H9 (cell line): Measurements from ENCODE around the gene BBIP1. TPM values are rescaled to one million over a fixed set of nuclear protein-coding genes. Genes with fewer than 3 reads are reported as not detected.

ENCODE experiments used
- DNase-seq: peaks from one replicate; pipeline ENCODE4 v3.0.0-alpha.2; 2017
- H2AFZ ChIP-seq: one replicate; pipeline ENCODE4 v1.6.1; 2013; ENCODE audit warnings: mild to moderate bottlenecking, low read length, control low read depth, moderate library complexity
- H2AK5ac ChIP-seq: 2 replicates; pipeline ENCODE4 v1.6.1; 2013; ENCODE audit warnings: low read length, control low read depth, mixed read lengths; ENCODE audit not compliant: insufficient read length
- H2BK120ac ChIP-seq: one replicate; pipeline ENCODE4 v1.6.1; 2013; ENCODE audit warnings: low read depth, mild to moderate bottlenecking, low read length, control low read depth, inconsistent platforms; ENCODE audit not compliant: poor library complexity, severe bottlenecking
- H2BK12ac ChIP-seq: 2 replicates; pipeline ENCODE4 v1.6.1; 2013; ENCODE audit warnings: low read length, control low read depth, mixed read lengths, low read depth; ENCODE audit not compliant: insufficient read length
- H2BK15ac ChIP-seq: 2 replicates; pipeline ENCODE4 v1.6.1; 2013; ENCODE audit warnings: low read depth, low read length, control low read depth
- H2BK20ac ChIP-seq: one replicate; pipeline ENCODE4 v1.6.1; 2013; ENCODE audit warnings: low read depth, mild to moderate bottlenecking, low read length, control low read depth, inconsistent platforms; ENCODE audit not compliant: poor library complexity, severe bottlenecking
- H2BK5ac ChIP-seq: 2 replicates; pipeline ENCODE4 v1.6.1; 2013; ENCODE audit warnings: low read length, control low read depth, mixed read lengths; ENCODE audit not compliant: insufficient read length
- H3K14ac ChIP-seq: 2 replicates; pipeline ENCODE4 v1.6.1; 2013; ENCODE audit warnings: low read length, control low read depth; ENCODE audit not compliant: insufficient read depth
- H3K18ac ChIP-seq: 2 replicates; pipeline ENCODE4 v1.6.1; 2013; ENCODE audit warnings: low read depth, mild to moderate bottlenecking, mixed read lengths, low read length, control low read depth; ENCODE audit not compliant: insufficient read length
- H3K23ac ChIP-seq: 2 replicates; pipeline ENCODE4 v1.6.1; 2013; ENCODE audit warnings: low read length, control low read depth, mixed read lengths, low read depth; ENCODE audit not compliant: insufficient read length
- H3K23me2 ChIP-seq: 2 replicates; pipeline ENCODE4 v1.6.1; 2013; ENCODE audit warnings: low read depth, mild to moderate bottlenecking, mixed read lengths, low read length, control low read depth; ENCODE audit not compliant: insufficient read length, poor library complexity, severe bottlenecking
- H3K27ac ChIP-seq: 2 replicates; pipeline ENCODE4 v1.5.1; 2013; ENCODE audit warnings: low read length, control low read depth, mixed read lengths, low read depth; ENCODE audit not compliant: insufficient read length
- H3K27me3 ChIP-seq: 2 replicates; pipeline ENCODE4 v1.6.1; 2013; ENCODE audit warnings: low read length, control low read depth, inconsistent platforms; ENCODE audit not compliant: insufficient read depth
- H3K4ac ChIP-seq: 2 replicates; pipeline ENCODE4 v1.6.1; 2013; ENCODE audit warnings: low read depth, mild to moderate bottlenecking, control low read depth, inconsistent platforms, low read length, moderate library complexity
- H3K4me1 ChIP-seq: 2 replicates; pipeline ENCODE4 v1.6.1; 2013; ENCODE audit warnings: low read length, control low read depth, inconsistent platforms; ENCODE audit not compliant: insufficient read depth
- H3K4me2 ChIP-seq: 2 replicates; pipeline ENCODE4 v1.6.1; 2013; ENCODE audit warnings: low read length, control low read depth, mixed read lengths; ENCODE audit not compliant: insufficient read length, insufficient read depth
- H3K56ac ChIP-seq: 2 replicates; pipeline ENCODE4 v1.6.1; 2013; ENCODE audit warnings: low read depth, mild to moderate bottlenecking, mixed read lengths, low read length, control low read depth; ENCODE audit not compliant: insufficient read length
- H3K79me1 ChIP-seq: 2 replicates; pipeline ENCODE4 v1.6.1; 2013; ENCODE audit warnings: low read depth, mild to moderate bottlenecking, moderate library complexity, low read length, control low read depth, inconsistent platforms; ENCODE audit not compliant: insufficient read depth, poor library complexity, severe bottlenecking
- H3K79me2 ChIP-seq: 2 replicates; pipeline ENCODE4 v1.6.1; 2013; ENCODE audit warnings: low read length, control low read depth, inconsistent platforms; ENCODE audit not compliant: insufficient read depth
- H3K9ac ChIP-seq: 2 replicates; pipeline ENCODE4 v1.6.1; 2013; ENCODE audit warnings: low read length, control low read depth, mixed read lengths; ENCODE audit not compliant: insufficient read length; ENCODE audit errors: extremely low read depth
- H3K9me3 ChIP-seq: one replicate; pipeline ENCODE4 v1.6.1; 2013; ENCODE audit warnings: low read depth, low read length, inconsistent platforms; ENCODE audit not compliant: control insufficient read depth
- H3T11ph ChIP-seq: one replicate; pipeline ENCODE4 v1.6.1; 2013; ENCODE audit warnings: mild to moderate bottlenecking, low read length, control low read depth, inconsistent platforms
- H4K20me1 ChIP-seq: one replicate; pipeline ENCODE4 v1.6.1; 2013; ENCODE audit not compliant: control insufficient read depth, insufficient read length, insufficient read depth
- H4K5ac ChIP-seq: 2 replicates; pipeline ENCODE4 v1.6.1; 2013; ENCODE audit warnings: low read depth, mild to moderate bottlenecking, mixed read lengths, low read length, control low read depth; ENCODE audit not compliant: insufficient read length
- H4K8ac ChIP-seq: replicated peaks from 2 replicates; pipeline ENCODE4 v1.6.1; 2013; ENCODE audit warnings: low read length, control low read depth, mixed read lengths, low read depth; ENCODE audit not compliant: insufficient read length
- H4K91ac ChIP-seq: 2 replicates; pipeline ENCODE4 v1.6.1; 2013; ENCODE audit warnings: low read depth, mild to moderate bottlenecking, moderate library complexity, mixed read lengths, low read length, control low read depth; ENCODE audit not compliant: insufficient read length
- H3K27ac Mint-ChIP-seq, 3 experiments: 2 replicates in 2 of 3; 3 replicates in 1 of 3; pipeline ENCODE4 v1.8.0; 2020 to 2021; ENCODE audit warnings: mixed read lengths in 3 of 3, mild to moderate bottlenecking in 1 of 3, moderate library complexity in 1 of 3
- H3K27me3 Mint-ChIP-seq: 2 replicates; pipeline ENCODE4 v1.8.0; 2021; ENCODE audit warnings: low read depth, mild to moderate bottlenecking, moderate library complexity, mixed read lengths
- H3K36me3 Mint-ChIP-seq, 3 experiments: 2 replicates in 2 of 3; 3 replicates in 1 of 3; pipeline ENCODE4 v1.8.0; 2020 to 2021; ENCODE audit warnings: low read depth in 3 of 3, mixed read lengths in 3 of 3; ENCODE audit not compliant: insufficient read depth in 1 of 3
- H3K4me1 Mint-ChIP-seq, 2 experiments: 2 replicates each; pipeline ENCODE4 v1.8.0; 2020; ENCODE audit warnings: mixed read lengths in 2 of 2
- H3K4me3 Mint-ChIP-seq, 2 experiments: 2 replicates in 1 of 2; 3 replicates in 1 of 2; pipeline ENCODE4 v1.8.0; 2020 to 2021; ENCODE audit warnings: mild to moderate bottlenecking in 2 of 2, mixed read lengths in 2 of 2, moderate library complexity in 1 of 2
- H3K9me3 Mint-ChIP-seq, 2 experiments: 2 replicates in 1 of 2; 3 replicates in 1 of 2; pipeline ENCODE4 v1.8.0; 2020; ENCODE audit warnings: mild to moderate bottlenecking in 2 of 2, mixed read lengths in 2 of 2, moderate library complexity in 1 of 2
- CTCF ChIP-seq: fragments of 200-600 bp; sonication (generic); conservative IDR thresholded peaks from 3 replicates; pipeline ENCODE4 v1.8.0; 2021; ENCODE audit warnings: antibody characterized with exemption, mild to moderate bottlenecking
- WGBS: extraction: QIAGEN DNeasy Blood & Tissue Kit; methylation state at CpG from one replicate; pipeline ENCODE4 v1.1.7; 2013; ENCODE audit warnings: missing lambda C conversion rate, low lambda C conversion rate, mixed read lengths; ENCODE audit not compliant: insufficient read length; ENCODE audit errors: extremely low coverage; 5-methylcytosine and 5-hydroxymethylcytosine counted together
- total RNA-seq: library from RNA; stranded (reverse); gene quantifications from 2 replicates; pipeline ENCODE4 v1.2.1, GENCODE V29; 2021

BBIP1 gene
- total RNA-seq, 1 experiment from 2014 or later, result 18.8 TPM

- no peak overlapping the region for H3K56ac ChIP-seq
- no peak overlapping the region for H2BK15ac ChIP-seq
- H2AFZ ChIP-seq, result no peak overlapping the region
- H3K23ac ChIP-seq, result no peak overlapping the region
- no peak overlapping the region for H3K4me3 Mint-ChIP-seq
- no peak overlapping the region for H2BK5ac ChIP-seq
- no peaks in the 10 kb centered on the region for H3K4me1 ChIP-seq
- H3K27ac Mint-ChIP-seq, result no peak overlapping the region
- H3K27ac ChIP-seq, result no peak overlapping the region
- no peak for TF ChIP-seq CTCF
- H4K8ac ChIP-seq, result no peak overlapping the region
- no peak overlapping the region for H3K4ac ChIP-seq
- no peak overlapping the region for H2BK12ac ChIP-seq
- no peak for DNase-seq
- H3K79me1 ChIP-seq, result no peaks in the 10 kb centered on the region
- H3K18ac ChIP-seq, result no peak overlapping the region
- no peaks in the 10 kb centered on the region for H3K27me3 ChIP-seq
- no peaks in the 10 kb centered on the region for H4K20me1 ChIP-seq
- H3K9me3 ChIP-seq, result no peaks in the 10 kb centered on the region
- no CpG with 5 or more reads among the region's 1 CpG for WGBS
- H3K14ac ChIP-seq, result no peak overlapping the region
- H4K91ac ChIP-seq, result no peak overlapping the region
- H3K23me2 ChIP-seq, result no peaks in the 10 kb centered on the region
- H3K36me3 Mint-ChIP-seq, result no peaks in the 10 kb centered on the region
- no peak overlapping the region for H4K5ac ChIP-seq
- no peak overlapping the region for H3K9ac ChIP-seq
- no peaks in the 10 kb centered on the region for H3K9me3 Mint-ChIP-seq
- H3K79me2 ChIP-seq, result no peaks in the 10 kb centered on the region; the same call in 1 of the 2 replicates
- no peak overlapping the region for H2AK5ac ChIP-seq
- peaks cover 8 to 10% of the 10 kb centered on the region in 2 experiments for H3K4me1 Mint-ChIP-seq
- no peak overlapping the region for H3T11ph ChIP-seq
- H3K4me2 ChIP-seq, result no peak overlapping the region
- H3K27me3 Mint-ChIP-seq, result no peaks in the 10 kb centered on the region
- no peak overlapping the region for H2BK120ac ChIP-seq
- H2BK20ac ChIP-seq, result no peak overlapping the region
These were observed 48.7 kb upstream of the BBIP1 start for GRCh38 chr10:110967645-110968044.
